GM13977 (cell line): Measurements from ENCODE around the gene NUPR1.

Source experiments
- DNase-seq: peaks from one replicate; pipeline ENCODE4 v3.0.0; 2012; ENCODE audit warnings: low spot score
- CTCF ChIP-seq: IDR thresholded peaks from 2 replicates; pipeline ENCODE4 v1.5.1; 2012; ENCODE audit warnings: mild to moderate bottlenecking, control low read depth; ENCODE audit not compliant: insufficient read depth; ENCODE audit errors: extremely low read depth, missing control alignments
- in situ Hi-C: fragments of 300-500 bp; cut with MboI; formaldehyde crosslinking; loops from one replicate; pipeline ENCODE4 v1.12.0; 2022; ENCODE audit warnings: low sequenced_read_pairs, low pct_unique_long_range_greater_than_20kb, mixed read lengths, inconsistent platforms; ENCODE audit not compliant: unreplicated experiment

The NUPR1 gene, protein sequence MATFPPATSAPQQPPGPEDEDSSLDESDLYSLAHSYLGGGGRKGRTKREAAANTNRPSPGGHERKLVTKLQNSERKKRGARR

DNA sequence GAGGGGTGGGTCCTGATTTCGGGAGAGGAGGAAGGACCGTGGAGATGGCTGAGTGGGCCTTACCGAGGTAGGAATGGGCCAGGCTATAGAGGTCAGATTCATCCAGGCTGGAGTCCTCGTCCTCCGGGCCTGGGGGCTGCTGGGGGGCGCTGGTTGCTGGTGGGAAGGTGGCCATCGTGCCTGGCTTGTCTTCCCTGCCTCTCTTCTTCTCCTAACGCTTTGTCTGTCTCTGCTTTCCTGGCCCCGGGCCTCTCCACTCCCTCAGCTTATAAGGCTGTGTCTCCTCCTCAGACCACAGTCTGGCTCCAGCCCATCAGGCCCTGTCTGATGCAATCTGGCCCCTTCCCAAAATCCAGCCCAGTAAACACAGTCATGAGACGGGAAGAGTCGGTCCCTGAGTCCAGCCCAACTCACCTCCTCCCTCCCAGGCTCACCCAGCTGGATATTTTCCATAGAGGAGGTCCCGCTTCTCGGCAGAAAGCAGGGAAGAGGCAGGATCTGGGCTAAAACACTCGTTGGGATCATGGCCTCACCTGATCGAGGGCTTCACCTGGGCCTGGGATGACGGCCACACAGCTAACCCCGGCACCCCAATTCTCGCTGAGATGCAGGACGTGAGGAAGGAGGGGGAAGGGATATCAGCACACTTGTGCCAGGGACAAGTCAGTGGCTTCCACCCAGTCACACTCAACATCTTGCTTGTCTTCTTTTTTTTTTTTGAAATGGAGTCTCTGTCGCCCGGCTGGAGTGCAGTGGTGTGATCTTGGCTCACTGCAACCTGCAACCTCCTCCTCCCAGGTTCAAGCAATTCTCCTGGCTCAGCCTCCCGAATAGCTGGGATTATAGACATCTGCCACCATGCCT lies at the start of gene NUPR1:
Gene NUPR1 (minus strand): TSS at position 242 of the 864 bp plus-strand sequence. CDS start 67 bp downstream, at position 175.
- TF ChIP-seq CTCF: no peak
- DNase-seq: no peak
- in situ Hi-C loops: loop anchor here (25.0 kb wide), 1 partner anchor 227 kb away; no protein-coding TSS in a partner anchor

- in situ Hi-C loops: no loop called here
- TF ChIP-seq CTCF: no peak
- DNase-seq: no peak
Observed at GRCh38 chr16:28587386-28587785, 48.6 kb upstream of the NUPR1 start.

- DNase-seq: no peak
- in situ Hi-C loops: no loop called here
- no peak for TF ChIP-seq CTCF
Observed at GRCh38 chr16:28586466-28586865, 47.7 kb upstream of the NUPR1 start.

- DNase-seq: no peak
- TF ChIP-seq CTCF: no peak
- in situ Hi-C loops: no loop called here
Observed at GRCh38 chr16:28585674-28586073, 46.9 kb upstream of the NUPR1 start.

DNA sequence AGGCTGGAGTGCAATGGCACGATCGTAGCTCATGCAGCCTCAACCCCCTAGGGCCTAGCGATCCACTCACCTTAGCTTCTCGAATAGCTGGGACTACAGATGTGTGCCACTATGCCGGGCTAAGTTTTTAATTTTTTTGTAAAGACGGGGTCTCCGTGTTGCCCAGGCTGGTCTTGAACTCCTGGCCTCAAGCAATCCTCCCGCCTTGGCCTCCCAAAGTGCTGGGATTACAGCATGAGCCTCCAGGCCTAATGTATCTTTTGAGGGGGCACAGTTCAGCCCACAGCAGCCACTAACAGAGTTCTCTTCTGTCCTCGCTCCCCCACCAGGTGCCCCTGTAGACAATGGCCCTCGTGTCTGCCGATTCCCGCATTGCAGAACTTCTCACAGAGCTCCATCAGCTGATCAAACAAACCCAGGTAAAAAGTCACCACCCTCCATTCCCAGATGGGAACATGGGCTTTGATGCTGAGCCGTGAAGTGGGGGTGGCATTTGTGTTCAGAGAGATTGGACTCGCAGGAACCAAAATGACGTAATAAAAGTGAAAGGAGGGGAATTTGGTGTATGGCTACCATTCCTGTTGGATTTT lies 42.0 kb upstream of the NUPR1 start:
- in situ Hi-C loops: no loop called here
- no peak for DNase-seq
- TF ChIP-seq CTCF: no peak

- in situ Hi-C loops: no loop called here
- no peak for DNase-seq
- no peak for TF ChIP-seq CTCF
Observed at GRCh38 chr16:28575446-28576109, 36.8 kb upstream of the NUPR1 start.
